Choroid plexus epithelial cell (primary cell): ENCODE measurements around the gene PTPRB.

Experiments
- DNase-seq: peaks from one replicate; pipeline ENCODE4 v3.0.0-alpha.2; 2010; ENCODE audit warnings: low read depth
- H3K4me3 ChIP-seq: 2 replicates; pipeline ENCODE4 v1.5.1; 2011; ENCODE audit warnings: low read depth, mild to moderate bottlenecking, control low read depth, low read length, moderate library complexity
- TF ChIP-seq, protein P1 (sequence below): conservative IDR thresholded peaks from 2 replicates; pipeline ENCODE4 v1.5.1; 2011; ENCODE audit warnings: low read depth, mild to moderate bottlenecking, control low read depth, inconsistent platforms, low read length, moderate library complexity

Gene PTPRB

DNA sequence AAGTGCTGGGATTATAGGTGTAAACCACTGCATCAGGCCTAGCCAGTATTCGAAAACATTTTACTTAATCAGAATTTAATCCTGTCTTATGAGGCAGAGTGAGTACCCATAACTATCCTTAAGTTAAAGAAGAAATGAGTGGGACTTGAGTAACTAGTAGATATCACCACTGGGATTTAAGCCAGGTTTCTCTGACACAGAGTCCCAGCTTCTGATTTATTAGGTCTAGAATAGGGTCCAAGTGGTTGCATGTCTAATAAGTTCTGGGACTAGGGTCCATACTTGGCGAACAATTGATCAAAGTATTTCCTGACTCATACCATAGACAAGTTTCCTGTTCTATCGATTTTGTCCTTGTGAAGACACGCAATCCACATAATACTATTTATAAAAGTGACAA lies 18.9 kb downstream of the PTPRB start:
- no peak for DNase-seq
- no peak overlapping the region for H3K4me3 ChIP-seq
- TF ChIP-seq, protein P1, sequence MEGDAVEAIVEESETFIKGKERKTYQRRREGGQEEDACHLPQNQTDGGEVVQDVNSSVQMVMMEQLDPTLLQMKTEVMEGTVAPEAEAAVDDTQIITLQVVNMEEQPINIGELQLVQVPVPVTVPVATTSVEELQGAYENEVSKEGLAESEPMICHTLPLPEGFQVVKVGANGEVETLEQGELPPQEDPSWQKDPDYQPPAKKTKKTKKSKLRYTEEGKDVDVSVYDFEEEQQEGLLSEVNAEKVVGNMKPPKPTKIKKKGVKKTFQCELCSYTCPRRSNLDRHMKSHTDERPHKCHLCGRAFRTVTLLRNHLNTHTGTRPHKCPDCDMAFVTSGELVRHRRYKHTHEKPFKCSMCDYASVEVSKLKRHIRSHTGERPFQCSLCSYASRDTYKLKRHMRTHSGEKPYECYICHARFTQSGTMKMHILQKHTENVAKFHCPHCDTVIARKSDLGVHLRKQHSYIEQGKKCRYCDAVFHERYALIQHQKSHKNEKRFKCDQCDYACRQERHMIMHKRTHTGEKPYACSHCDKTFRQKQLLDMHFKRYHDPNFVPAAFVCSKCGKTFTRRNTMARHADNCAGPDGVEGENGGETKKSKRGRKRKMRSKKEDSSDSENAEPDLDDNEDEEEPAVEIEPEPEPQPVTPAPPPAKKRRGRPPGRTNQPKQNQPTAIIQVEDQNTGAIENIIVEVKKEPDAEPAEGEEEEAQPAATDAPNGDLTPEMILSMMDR, result no peak

DNA sequence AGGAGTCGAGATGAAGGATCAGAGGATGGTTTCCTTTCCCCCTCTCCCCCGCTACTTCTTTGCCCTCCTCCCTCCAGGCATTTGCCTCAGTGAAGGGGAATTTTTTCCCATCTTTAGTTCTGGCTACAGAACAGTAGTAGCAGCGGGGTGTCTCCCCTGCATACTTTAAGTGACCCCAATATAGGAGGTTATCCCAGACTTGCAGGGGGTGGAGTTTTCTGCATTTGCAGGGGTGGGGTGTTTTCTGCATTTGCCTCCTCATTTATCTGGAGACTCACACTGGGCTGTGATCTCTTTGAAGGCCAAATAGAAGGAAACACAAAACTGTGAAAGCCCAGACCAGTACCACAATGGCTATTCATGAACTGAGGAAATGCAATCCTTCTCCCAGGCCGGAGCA lies 19.8 kb downstream of the PTPRB start:
- TF ChIP-seq, protein P1, result no peak
- DNase-seq, result peak; percentile 43
- H3K4me3 ChIP-seq, result no peak overlapping the region

DNA sequence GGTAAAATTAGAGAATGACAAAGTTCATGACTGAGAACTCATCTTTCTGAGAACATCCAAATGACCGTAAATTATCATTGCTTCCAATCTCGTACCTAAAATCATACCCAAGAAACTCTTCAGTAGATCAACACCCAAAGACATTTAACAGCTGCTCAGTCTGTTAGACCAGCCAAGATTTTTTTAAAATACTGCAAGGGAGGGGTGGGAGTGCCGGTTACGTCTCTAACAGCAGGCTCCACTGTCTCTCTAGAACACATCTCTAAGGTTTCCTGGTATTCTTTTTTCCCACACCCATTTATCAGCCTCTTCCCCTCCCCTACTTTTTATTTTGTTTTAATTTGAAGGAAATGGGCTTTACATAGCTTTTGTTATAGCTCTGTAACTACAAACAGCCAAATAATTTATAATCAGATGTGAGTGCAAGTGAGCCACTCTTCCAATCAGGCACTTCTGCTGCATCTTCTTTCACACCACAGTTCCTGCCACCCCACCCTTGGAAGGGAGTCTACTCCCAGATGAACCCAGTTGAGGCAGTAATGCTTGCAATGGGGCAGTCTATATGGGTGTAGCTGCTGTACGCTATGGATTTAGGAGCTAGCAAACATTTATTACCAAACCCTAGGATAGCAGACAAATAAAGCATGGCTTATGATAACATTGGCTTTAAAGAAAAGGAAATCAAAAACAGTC lies 21.9 kb downstream of the PTPRB start:
- H3K4me3 ChIP-seq, result no peak overlapping the region
- DNase-seq, result no peak
- TF ChIP-seq, protein P1, result no peak

DNA sequence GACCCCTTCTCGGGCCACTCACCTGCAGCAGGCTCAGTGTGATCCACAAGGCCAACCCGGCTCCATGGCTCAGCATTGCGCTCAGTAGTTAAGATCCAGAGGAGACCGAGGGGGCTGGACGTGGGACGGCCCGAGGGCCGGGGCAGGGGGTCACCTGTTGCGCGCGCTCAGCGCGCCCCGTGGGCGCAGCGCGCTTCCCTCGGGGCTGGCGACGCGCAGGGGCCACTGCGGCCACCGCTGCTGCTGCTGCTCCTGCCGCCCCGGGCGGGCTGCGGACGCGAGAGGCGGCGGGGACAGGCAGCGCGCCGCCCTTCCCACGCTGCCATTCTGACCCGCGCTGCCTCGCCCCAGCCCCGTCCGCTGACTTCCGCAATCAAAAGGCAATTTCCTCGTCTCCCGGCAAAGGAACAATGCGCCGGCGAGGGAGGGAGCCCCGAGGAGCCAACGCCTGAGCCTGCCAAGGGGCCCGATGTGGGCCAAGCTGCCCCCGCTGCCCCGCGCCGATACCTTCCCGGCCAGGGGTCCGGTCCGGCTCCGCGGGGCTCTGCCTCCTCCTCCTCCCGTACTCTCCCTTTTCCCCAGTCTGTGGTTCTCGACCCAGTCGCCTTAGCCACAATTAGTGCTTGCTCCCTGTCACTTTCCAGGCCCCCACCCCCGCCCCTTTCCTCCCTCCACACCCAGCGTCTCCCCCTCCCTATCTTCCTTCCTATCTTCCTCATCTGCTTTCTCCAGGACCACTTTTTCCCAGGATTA lies 27.3 kb downstream of the PTPRB start:
- TF ChIP-seq, protein P1, result no peak
- peak overlapping the region; percentile 68 for H3K4me3 ChIP-seq
- no peak for DNase-seq

DNA sequence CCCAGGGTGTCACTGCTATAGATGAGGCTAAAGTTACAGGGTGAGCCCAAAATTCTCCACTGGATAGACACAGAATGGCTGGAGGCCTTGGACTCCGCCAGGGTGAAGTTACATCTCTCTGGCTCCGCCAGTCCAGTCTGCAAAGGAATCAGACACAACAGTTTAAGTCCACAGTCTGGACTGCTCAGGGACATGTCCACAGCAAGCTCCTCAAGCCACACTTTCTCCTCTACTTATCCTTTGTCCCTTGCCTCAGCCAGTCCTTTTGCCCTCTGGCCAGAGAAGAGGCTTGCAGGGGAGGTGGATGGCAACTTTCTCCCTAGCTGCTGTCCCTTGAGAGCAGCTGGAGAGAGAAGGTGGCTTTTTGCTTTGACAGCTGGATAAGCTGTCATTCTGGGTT lies 28.0 kb downstream of the PTPRB start:
- TF ChIP-seq, protein P1, result no peak
- DNase-seq, result no peak
- H3K4me3 ChIP-seq, result peak overlapping the region; percentile 68

DNA sequence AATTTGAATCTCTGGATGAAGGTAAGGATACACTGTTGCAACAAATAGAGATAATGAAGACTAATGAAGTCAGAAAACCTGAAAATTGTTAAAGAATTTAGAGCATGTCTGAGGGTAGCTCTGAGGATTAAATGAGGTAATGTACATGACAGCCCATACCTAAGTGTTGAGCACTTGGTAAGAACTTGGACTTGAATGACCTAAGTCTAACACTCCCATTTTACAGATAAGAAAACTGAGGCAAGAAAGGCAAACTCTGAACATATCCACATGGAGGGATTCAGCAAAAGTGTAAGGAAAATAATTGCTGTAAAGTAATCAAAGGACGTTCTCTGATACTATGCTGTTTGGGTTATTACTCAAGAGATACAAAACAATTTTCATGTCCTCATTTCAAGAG lies 29.0 kb downstream of the PTPRB start:
- no peak for DNase-seq
- TF ChIP-seq, protein P1, result no peak
- H3K4me3 ChIP-seq, result no peak overlapping the region
